Measurements from ENCODE around the gene RGPD8. TPM values are rescaled to one million over a fixed set of nuclear protein-coding genes. Genes with fewer than 3 reads are reported as not detected.
A peak's percentile ranks its signal among the peaks of the same experiment; 100 is the strongest.

Gene RGPD8
- polyA plus RNA-seq, 1 of the 3 experiments (the other 2 are of a cell fraction), result 0.76 TPM

DNA sequence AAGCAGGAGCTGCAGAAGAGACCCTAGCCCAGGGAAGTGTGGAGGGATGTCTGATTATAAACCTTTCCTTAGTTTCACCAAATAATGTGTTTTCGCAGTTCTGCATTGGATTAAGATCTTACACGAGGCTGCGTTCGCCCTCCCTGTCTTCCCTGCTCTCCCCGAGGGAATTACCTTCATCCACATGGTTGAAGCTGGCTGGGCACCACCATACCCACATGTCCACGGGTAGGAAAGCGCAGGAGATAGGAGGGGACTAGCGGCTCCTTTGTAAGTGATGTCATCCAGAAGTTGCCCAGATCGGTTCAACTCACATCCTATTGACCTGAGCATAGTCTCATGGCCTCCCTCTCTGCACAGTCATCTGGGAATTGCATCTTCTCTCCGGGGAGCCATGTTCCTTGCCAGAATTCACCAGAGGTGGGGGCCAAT, 49.6 kb upstream of the RGPD8 start (continued):
- TF ChIP-seq REST (IDR thresholded peaks at IDR 0.05; ENCODE audit: low read depth, low read length) (no peak), CHD2 (IDR thresholded peaks at IDR 0.05; ENCODE audit: low read length, partially characterized antibody) (no peak), FOXJ3 (CRISPR knock-in tag; IDR thresholded peaks at IDR 0.05) (no peak), GABPA (IDR thresholded peaks at IDR 0.05; ENCODE audit: low read depth) (no peak), TAF1 (IDR thresholded peaks at IDR 0.05; ENCODE audit: borderline replicate concordance, low read depth, low read length) (no peak), USF1 (IDR thresholded peaks at IDR 0.05; ENCODE audit: borderline replicate concordance, low read depth) (no peak), NFIC (IDR thresholded peaks at IDR 0.05; ENCODE audit: borderline replicate concordance) (no peak), TCF12 (IDR thresholded peaks at IDR 0.05) (no peak), FOSL2 (IDR thresholded peaks at IDR 0.05; ENCODE audit: borderline replicate concordance, low read depth) (no peak), YY1 (IDR thresholded peaks at IDR 0.05; ENCODE audit: low read depth) (peak; percentile 39; the same call in 1 of the 2 replicates), FOXM1 (IDR thresholded peaks at IDR 0.05; ENCODE audit: low read depth) (no peak), EZH2phosphoT487 (IDR thresholded peaks at IDR 0.05; ENCODE audit: borderline replicate concordance, low read depth) (no peak)
- TF ChIP-seq, protein P1, sequence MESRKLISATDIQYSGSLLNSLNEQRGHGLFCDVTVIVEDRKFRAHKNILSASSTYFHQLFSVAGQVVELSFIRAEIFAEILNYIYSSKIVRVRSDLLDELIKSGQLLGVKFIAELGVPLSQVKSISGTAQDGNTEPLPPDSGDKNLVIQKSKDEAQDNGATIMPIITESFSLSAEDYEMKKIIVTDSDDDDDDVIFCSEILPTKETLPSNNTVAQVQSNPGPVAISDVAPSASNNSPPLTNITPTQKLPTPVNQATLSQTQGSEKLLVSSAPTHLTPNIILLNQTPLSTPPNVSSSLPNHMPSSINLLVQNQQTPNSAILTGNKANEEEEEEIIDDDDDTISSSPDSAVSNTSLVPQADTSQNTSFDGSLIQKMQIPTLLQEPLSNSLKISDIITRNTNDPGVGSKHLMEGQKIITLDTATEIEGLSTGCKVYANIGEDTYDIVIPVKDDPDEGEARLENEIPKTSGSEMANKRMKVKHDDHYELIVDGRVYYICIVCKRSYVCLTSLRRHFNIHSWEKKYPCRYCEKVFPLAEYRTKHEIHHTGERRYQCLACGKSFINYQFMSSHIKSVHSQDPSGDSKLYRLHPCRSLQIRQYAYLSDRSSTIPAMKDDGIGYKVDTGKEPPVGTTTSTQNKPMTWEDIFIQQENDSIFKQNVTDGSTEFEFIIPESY (IDR thresholded peaks at IDR 0.05; ENCODE audit: borderline replicate concordance, low read depth), result no peak
- TF ChIP-seq, protein P2, sequence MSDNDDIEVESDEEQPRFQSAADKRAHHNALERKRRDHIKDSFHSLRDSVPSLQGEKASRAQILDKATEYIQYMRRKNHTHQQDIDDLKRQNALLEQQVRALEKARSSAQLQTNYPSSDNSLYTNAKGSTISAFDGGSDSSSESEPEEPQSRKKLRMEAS (IDR thresholded peaks at IDR 0.05; ENCODE audit: low read depth), result peak; percentile 95
